GM18870 (cell line): Measurements from ENCODE around the gene HK1.
"Not testable (repeated sequence)": the region's sequence is repeated elsewhere in the genome, so short reads cannot be mapped to it uniquely, and the experiment has no call there.

Source experiments
- ATAC-seq: cut with Tn5 transposase; IDR thresholded peaks from one replicate; pipeline ENCODE4 v1.9.1; 2021; ENCODE audit warnings: moderate library complexity; ENCODE audit not compliant: unreplicated experiment

Gene HK1

DNA sequence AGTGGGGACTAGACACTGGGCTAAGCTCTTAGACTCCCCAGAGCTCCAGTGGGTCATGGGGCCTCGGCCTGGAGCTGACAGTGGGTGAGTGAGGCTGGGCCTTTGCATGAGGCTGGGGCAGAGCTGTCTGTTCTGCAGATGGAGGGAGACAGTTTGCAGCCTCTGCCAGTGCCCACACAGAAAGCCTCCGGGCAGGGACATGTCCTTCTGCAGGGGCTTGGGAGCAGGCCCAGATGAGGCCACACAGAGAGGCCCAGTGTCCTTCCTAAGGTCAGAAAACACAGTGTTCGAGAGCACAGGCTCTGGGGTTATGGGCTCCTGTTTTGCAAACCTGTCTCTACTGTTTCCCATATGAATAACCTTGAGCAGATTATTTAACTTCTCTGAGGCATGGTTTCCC is 25.1 kb upstream of the HK1 start:
- ATAC-seq: no peak

DNA sequence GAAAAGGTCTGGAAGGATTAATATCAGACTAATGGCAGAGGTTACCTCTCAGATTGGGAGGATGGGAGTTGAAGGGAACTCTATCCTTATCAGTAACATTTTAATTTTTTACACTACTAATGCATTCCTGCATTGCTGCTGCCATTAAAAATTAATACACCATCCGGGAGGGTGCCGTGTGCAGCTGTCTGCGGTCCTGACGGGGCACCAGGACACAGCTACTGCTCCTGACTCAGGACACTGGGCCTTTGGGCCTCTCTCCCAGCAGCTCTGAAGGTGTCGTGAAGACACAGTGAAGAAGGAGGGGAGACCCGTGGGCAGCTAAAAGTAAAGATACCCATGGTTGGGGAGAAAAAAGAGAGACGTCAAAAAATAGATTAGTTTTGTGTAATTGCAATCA is 23.4 kb upstream of the HK1 start:
- ATAC-seq: no peak

DNA sequence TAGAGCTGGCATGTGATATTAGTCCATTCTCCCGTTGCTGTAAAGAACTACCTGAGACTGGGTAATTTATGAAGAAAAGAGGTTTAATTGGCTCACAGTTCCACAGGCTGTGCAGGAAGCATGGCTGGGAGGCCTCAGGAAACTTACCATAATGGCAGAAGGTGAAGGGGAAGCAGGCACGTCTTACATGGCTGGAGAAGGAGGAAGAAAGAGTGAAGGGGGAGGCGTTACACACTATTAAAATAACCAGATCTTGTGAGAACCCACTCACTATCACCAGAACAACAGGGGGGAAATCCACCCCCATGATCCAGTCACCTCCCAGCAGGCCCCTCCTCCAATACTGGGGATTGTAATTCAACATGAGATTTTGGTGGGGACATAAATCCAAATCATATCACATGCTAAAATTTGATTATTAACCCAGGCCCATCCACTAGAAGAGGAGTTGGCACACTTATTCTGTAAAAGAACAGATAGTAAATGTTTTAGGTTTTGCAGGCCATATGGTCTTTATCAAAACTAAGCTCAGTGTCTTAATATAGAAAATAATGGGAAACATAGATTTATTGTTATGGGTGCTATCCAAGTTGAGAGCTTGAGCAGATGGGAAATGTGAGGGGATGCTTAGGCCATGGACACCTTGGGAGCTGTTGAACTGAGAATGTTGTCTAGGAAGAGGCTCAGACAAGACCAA is 18.6 kb upstream of the HK1 start:
- ATAC-seq: no peak

DNA sequence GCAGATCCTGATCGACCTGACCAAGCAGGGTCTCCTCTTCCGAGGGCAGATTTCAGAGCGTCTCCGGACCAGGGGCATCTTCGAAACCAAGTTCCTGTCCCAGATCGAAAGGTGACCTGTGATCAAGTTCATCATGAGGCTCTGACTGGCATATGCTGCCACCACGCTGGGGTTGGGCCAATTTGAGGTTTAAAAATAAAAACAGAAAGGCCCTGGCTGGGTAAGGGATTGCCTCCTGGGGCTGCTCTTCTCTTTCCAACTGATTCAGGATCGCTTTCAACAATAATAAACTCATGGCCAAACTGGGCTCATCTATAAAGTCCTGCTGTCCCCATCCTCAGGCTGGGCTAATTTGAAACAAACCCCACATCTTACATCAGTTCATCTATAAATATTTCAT is 17.1 kb upstream of the HK1 start:
- no peak for ATAC-seq

DNA sequence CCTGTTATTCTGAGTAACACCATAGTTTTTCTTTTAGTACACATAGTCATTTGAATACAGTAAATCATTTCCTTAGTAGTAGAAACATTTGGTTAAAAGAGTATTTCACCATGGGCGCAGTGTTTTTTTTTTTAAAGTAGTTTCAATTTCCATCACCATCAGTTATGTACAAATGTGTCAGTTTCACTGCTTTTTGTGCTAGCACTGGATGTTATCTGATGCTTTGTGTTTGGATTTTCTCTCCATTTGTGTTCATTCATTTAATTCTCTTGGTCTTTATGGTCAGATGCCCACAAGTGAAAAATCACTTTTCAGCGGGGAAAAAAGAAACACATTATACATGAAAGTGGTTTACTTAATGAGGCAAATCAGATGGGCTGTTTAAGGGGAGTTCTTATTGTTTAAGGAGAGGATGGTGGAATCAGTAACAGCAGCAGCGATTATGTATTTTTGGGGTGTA is 16.0 kb upstream of the HK1 start:
- ATAC-seq: no peak

DNA sequence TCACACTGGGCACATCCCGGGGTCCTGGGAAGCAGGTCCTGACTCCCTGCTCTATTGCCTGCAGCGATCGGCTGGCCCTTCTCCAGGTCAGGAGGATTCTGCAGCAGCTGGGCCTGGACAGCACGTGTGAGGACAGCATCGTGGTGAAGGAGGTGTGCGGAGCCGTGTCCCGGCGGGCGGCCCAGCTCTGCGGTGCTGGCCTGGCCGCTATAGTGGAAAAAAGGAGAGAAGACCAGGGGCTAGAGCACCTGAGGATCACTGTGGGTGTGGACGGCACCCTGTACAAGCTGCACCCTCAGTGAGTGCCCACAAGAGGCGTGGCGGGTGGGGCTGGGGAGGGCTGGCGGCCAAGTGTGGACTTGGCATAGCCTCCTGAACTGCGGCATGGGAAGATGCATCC is 12.8 kb upstream of the HK1 start:
- no peak for ATAC-seq

DNA sequence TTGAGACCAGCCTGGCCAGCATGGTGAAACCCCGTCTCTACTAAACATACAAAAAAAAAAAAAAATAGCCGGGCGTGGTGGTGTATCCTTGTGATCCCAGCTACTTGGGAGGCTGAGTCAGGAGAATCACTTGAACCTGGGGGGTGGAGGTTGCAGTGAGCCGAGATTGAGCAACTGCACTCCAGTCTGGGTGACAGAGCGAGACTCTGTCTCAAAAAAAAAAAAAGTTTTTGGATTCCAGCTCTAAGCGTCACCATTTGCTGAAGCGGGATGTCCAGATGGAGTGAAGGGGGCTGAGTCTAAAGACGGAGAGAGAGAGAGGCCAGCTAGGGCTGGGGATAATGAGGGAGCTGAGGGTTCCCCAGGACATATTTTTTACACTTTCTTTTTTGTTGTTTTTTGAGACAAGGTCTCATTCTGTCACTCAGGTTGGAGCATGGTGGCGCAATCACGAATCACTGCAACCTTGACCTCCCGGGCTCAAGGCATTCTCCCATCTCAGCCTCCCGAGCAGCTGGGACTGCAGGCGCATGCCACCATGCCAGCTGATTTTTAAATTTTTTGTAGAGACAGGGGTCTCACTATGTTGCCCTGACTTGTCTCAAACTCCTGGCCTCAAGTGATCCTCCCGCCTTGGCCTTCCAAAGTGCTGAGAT is 9.4 kb upstream of the HK1 start:
- no peak for ATAC-seq

DNA sequence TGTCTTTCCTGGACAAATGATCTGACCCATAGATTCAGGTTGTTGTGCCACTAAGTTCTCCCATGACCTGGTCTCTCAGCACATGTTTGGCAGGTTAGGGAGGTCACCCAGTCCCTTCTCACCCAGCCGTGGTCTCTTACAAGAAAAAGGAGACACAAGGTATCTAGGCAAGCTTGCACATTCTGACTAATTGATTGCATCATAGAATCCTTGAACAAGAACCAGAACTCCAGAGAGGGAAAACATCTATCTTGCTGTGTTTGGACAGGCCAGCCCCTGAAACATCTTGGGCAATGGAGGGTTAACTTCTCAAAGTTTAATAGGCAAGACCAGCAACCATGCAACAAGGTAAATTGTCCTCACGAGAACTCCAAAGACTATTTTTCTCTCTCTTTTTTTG is 8.5 kb upstream of the HK1 start:
- ATAC-seq: no peak

DNA sequence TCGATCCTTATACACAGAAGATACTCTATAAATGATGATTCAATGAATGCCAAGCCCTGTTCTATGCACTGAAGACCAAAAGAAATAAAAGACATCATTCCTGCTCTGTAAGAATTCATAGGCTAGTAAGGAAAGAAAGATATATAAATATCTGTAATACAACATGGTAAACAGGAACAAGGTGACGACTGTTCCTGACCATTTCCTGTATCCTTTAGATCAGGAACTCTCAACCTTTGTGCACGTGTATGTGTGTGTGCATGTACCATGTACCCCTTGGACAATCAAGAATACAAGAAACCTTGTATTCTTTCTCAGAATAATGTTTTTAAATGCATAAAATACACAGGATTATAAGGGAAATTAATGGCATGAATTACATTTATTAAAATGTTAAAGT is 7.3 kb upstream of the HK1 start:
- ATAC-seq: no peak

DNA sequence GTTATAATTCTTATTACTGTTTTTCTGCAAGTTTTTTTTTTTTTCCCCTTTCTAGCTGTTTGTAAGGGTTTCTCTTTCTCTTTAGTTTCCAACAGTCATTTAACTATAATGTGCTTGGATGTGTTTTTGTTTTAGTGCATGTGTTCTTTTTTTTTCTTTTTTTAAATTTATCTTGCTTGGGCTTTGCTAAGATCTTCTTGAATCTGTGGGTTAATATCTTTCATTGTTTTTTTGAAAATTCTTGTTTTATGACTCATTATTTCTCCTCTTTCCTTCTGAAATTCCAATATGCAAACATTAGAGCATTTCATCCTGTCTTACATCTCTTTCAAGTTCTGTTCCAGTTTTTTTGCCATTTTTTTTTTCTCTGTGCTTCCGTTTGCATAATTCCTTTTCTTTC is 5.7 kb upstream of the HK1 start:
- ATAC-seq: no peak

DNA sequence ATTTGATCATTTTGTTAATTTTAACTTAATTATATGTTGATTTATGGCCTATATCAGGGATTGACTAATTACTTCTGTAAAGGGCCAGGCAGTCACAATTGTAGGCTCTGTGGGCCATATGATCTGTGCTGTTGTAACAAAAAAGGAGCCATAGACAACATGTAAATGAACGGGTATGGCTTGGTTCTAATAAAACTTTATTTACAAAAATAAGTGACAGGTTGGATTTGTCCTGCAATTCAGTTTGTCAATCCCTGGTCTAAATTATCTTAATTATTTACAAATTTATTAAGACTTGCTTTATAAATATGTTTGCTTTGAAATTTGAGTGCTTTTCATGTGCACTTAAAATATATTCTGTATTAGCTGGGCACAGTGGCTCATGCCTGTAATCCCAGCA is 2.9 kb upstream of the HK1 start:
- ATAC-seq: no peak

DNA sequence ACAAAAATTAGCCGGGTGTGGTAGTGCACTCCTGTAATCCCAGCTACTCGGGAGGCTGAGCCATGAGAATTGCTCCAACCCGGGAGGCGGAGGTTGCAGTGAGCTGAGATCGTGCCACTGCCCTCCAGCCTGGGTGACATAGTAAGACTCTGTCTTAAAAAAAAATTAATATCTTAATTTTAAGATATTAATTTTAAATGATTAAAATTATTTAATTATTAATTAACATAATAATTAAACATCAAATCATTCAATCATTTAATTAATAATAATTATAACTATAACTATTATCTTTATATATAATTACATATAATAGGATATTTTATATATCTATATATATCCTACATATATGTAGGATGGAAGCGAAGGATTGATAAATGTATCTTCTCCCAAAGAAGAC is 1.8 kb upstream of the HK1 start:
- ATAC-seq: no peak

DNA sequence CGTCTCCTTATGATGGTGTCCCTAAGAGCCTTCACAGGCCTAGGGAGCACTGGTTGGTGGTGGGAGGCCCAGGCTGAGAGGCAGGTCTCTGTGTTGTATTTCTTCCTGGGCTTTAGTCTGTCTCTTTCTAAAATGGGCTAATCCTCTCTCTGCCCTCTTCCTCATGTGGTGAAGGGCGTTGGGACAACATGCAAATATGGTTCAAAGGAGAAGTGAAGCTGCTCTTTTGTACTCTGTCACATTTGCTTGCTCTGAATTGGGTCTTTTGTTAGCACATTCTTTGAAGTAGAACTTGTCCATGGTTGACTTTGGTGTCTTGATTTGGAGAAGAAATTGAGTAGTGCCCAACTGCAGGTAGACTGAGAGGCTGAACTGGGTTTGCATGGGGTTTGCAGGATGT is 814 bp downstream of the HK1 start:
- no peak for ATAC-seq

DNA sequence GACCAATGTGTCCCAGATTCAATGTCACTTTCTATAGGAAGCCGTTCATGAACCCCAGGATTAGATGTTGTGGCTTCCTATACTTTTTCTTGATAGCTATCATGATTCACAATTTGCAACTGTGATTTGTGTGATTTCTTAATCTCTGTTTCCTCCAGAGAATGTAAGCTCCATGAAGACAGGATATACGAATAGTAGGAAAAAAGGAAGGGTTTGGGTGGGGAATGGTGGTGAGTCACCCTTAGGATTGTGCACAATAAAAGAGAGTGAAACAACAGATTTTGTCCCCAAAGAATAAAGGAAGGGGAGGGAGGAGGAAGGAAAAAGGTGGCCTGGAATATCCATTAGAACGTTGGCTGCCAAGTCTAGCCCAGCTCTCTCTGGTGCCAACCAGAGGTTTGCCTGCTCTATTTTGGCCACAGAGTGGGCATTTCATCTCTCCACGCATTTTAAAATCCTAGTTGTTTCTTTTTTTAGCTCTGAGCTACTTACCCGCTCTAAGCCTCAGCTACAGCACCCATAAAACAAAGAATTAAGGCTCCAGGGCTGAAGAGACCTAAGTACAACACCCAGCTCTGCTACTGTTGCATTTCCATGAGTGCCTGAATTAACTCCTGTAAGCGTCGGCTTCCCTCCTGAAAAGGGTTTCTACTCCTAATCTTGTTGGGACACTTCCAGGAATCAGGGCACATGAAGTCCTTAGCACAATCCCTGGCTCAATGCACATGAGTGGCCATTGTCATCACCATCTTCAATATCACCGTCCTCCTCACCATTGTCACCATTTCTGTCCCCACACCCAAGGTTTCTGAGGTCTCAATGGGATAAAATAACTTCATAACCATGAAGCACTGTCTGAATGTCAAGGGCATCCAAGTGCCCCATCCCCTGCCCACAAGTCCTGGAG is 3.5 kb downstream of the HK1 start:
- no peak for ATAC-seq

DNA sequence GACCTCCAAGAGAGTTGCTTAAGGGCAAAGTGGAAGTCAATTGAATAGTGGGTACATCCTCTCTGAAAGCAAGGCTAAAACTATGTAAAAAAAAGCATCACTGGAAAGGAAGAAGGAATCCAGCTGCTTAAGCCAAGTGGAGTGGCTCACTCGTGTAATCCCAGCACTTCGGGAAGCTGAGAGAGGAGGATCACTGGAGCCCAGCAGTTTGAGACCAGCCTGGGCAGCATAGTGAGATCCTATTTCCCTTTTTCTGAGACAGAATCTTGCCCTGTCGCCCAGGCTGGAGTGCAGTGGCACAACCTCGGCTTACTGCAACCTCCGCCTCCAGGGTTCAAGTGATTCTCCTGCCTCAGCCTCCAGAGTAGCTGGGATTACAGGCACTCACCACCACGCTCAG is 6.1 kb downstream of the HK1 start:
- ATAC-seq: not testable (repeated sequence)

DNA sequence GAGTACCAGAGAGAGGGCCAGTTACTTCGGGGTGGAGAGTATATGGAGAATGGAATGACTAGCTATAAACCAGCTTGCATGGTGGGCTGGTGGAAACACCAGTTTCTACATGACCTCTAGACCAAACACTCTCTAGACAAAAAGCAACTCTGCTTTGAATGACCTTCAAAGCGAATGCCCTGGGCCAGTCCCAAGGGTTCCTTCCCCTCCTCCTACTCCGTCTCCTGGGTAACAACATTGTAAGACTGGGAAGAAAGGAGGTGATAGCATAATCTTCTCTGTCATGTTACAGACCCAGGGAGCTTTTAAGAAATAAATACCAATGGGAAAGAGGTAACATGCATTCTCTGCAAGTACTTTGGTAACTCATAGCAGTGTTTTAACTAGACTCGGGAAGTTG is 7.4 kb downstream of the HK1 start:
- no peak for ATAC-seq

DNA sequence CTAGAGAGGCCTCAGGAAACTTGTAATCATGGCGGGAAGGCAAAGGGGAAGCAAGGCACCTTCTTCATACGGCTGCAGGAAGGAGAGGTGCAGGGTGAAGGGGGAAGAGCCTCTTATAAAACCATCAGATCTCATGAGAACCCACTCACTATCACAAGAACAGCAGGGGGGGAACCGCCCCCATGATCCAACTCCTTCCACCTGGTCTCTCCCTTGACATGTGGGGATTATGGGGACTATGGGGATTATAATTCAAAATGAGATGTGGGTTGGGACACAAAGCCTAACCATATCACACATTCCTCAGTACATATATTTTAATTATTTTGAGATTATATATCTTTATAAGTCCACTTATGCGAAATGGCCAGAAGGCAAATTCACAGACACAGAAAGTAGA is 8.9 kb downstream of the HK1 start:
- no peak for ATAC-seq

DNA sequence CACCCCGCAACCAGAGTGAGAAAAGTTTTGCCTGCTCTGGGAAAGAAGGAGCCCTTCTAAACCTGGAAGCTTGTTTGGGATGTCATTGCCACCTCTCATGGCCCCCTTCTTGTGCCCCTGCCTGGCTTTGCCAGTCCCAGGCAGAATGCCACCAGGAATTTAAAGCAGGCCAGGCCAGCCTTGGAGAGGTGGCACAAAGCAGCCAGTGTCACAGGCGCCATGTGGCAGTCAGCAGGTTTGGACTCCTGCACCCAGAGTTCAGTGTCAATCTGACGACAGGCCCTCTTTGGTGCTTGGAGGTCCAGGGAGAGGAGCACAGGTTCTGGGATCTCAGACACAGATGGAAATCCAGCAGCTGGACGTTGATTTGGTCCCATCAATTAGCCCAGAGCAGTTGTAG is 12.7 kb downstream of the HK1 start:
- ATAC-seq: no peak

DNA sequence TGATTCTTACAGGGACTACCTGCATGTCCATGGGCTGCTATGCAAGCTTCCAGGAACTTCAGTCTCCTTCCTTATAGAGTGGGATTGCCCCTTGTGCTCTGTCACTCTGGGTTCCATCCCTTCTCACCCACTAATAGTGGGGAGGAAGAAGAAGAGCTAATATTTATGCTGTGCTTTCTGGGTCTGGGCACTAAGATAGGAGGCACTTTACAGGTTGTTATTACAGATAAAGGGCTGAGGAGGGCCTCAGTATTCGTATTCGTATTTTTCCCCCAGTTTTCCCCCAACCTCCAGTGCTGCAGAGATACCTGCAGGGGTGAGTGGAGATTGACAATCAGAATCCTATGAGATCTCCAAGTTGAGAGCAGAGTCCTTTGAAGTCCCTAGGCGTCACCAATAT is 14.2 kb downstream of the HK1 start:
- ATAC-seq: no peak

DNA sequence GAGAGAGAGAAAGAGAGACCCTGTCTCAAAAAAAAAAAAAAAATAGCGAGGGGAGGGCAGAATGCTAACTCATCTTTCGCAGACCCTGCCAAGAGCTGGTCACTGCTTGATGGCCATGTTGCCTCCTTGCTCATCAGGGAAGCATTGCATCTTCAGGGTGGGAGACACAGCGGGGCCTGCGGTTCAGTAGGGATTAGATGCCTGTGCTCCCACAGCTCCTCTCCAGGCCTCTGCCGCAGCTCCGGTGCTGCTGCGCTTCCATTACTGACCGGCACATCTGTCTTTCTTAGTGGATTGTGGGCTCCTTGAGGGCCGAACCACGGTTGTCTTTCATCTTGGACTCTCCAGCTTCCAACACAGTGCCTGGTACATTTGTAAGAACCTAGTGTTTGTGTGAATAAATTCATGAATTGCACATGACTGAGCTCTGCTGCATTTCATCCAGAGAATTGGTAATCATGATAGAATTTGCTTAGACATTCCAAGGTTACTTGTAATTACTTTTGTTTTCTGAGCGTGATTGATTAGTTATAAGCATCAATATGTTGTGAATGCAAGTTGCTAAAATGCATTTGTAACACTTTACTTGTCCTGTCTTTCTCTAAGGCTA is 16.8 kb downstream of the HK1 start:
- ATAC-seq: no peak

DNA sequence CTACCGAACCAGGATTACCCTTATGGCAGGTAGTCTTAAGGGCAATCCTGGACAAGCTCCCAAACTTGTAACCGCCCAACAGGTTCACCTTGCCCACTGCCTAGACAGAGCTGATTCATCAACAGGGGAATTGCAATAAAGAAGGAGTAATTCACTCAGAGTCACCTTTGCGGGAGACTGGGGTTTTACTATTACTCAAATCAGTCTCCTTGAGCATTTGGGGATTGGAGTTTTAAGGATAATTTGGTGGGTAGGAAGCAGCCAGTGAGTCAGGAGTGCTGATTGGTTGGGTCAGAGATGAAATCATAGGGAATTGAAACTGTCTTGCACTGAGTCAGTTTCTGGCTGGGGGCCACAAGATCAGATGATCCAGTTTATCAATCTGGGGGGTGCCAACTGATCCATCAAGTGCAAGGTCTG is 25.3 kb downstream of the HK1 start:
- no peak for ATAC-seq

DNA sequence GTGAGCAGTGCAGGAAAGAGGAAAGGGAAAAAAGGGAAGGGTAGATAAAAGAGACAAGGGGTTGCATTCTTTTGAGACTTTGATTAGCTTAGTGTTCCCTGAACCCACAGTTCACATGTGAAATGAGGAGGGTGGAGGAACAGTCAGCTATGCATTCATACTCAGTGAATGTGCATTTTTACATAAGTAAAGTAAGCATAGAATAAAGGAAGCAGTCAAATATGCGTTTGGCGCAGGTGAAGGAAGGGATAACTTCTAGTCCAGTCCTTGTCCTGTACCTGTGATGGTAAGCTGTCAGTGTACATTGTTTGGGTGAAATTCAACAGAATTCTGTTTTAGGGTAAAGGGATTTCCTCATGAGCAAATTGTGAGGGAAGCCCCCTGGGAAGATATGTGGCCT is 28.1 kb downstream of the HK1 start:
- ATAC-seq: no peak
